WTC11 (cell line): ENCODE results near the gene SUGP2. TPM values are rescaled to one million over a fixed set of nuclear protein-coding genes. Genes with fewer than 3 reads are reported as not detected.

Source experiments
- ATAC-seq: fragments of 200-7000 bp; cut with Tn5 transposase; 2 replicates; pipeline ENCODE4 v1.10.0; 2021; ENCODE audit warnings: mild to moderate bottlenecking, moderate library complexity
- CTCF ChIA-PET: fragments of 300-600 bp; sonication (Branson Sonifier 250); formaldehyde crosslinking; loops from one replicate; lab custom pipeline; 2021; ENCODE audit warnings: antibody characterized with exemption; lab: Charles Lee
- POLR2A ChIA-PET: fragments of 350-600 bp; sonication (Branson Sonifier 250); formaldehyde crosslinking; loops from one replicate; lab custom pipeline; 2021; ENCODE audit warnings: antibody characterized with exemption; lab: Charles Lee
- DNase-seq: peaks from one replicate; pipeline ENCODE4 v3.0.0; 2021; ENCODE audit warnings: low spot score
- H3K27ac Mint-ChIP-seq: 2 replicates; pipeline ENCODE4 v1.8.0; 2021; ENCODE audit warnings: mixed read lengths
- H3K27me3 Mint-ChIP-seq: 2 replicates; pipeline ENCODE4 v1.8.0; 2021; ENCODE audit warnings: low read depth, mild to moderate bottlenecking, moderate library complexity, mixed read lengths
- H3K36me3 Mint-ChIP-seq: 2 replicates; pipeline ENCODE4 v1.8.0; 2021; ENCODE audit warnings: mixed read lengths
- H3K4me1 Mint-ChIP-seq: 2 replicates; pipeline ENCODE4 v1.8.0; 2022; ENCODE audit warnings: mixed read lengths
- H3K4me3 Mint-ChIP-seq: 2 replicates; pipeline ENCODE4 v1.8.0; 2021; ENCODE audit warnings: mild to moderate bottlenecking, moderate library complexity, mixed read lengths
- H3K9me3 Mint-ChIP-seq: 2 replicates; pipeline ENCODE4 v1.8.0; 2021; ENCODE audit warnings: mixed read lengths
- AR ChIP-seq: fragments of 250-450 bp; sonication (Bioruptor Pico); IDR thresholded peaks from 2 replicates; pipeline ENCODE4 v1.9.0; 2021; ENCODE audit warnings: mild to moderate bottlenecking
- CDX4 ChIP-seq: fragments of 250-450 bp; sonication (Bioruptor Pico); IDR thresholded peaks from 2 replicates; pipeline ENCODE4 v1.9.0; 2021; ENCODE audit warnings: moderate library complexity, mild to moderate bottlenecking, inconsistent platforms, borderline replicate concordance
- FOXK1 ChIP-seq: sonication (generic); formaldehyde crosslinking; IDR thresholded peaks from 2 replicates; pipeline ENCODE4 v1.8.0; 2022; ENCODE audit warnings: mild to moderate bottlenecking, moderate library complexity, missing genetic modification reagents
- HMGA2 ChIP-seq: fragments of 250-450 bp; sonication (Bioruptor Pico); IDR thresholded peaks from 2 replicates; pipeline ENCODE4 v1.4.0; 2021; ENCODE audit warnings: mild to moderate bottlenecking, moderate library complexity
- IRF2 ChIP-seq: sonication (generic); formaldehyde crosslinking; IDR thresholded peaks from 2 replicates; pipeline ENCODE4 v1.8.0; 2022; ENCODE audit warnings: low read depth, missing genetic modification reagents, borderline replicate concordance
- MLX ChIP-seq: sonication (generic); formaldehyde crosslinking; IDR thresholded peaks from 2 replicates; pipeline ENCODE4 v1.8.1; 2023; ENCODE audit warnings: mild to moderate bottlenecking, missing genetic modification reagents, moderate library complexity
- PRRX2 ChIP-seq: fragments of 250-450 bp; sonication (Bioruptor Pico); IDR thresholded peaks from 2 replicates; pipeline ENCODE4 v1.8.0; 2021; ENCODE audit warnings: mild to moderate bottlenecking
- RELA ChIP-seq: sonication (generic); formaldehyde crosslinking; IDR thresholded peaks from 2 replicates; pipeline ENCODE4 v1.8.1; 2022; ENCODE audit warnings: missing genetic modification reagents, mild to moderate bottlenecking, borderline replicate concordance
- SMAD4 ChIP-seq: sonication (generic); formaldehyde crosslinking; IDR thresholded peaks from 2 replicates; pipeline ENCODE4 v1.8.0; 2022; ENCODE audit warnings: mild to moderate bottlenecking, missing genetic modification reagents
- SP1 ChIP-seq: sonication (generic); formaldehyde crosslinking; conservative IDR thresholded peaks from 2 replicates; pipeline ENCODE4 v1.8.1; 2022; ENCODE audit warnings: missing genetic modification reagents
- TEAD1 ChIP-seq: sonication (generic); formaldehyde crosslinking; IDR thresholded peaks from 2 replicates; pipeline ENCODE4 v1.8.0; 2022; ENCODE audit warnings: mild to moderate bottlenecking, missing genetic modification reagents
- ZBTB21 ChIP-seq: sonication (generic); formaldehyde crosslinking; IDR thresholded peaks from 2 replicates; pipeline ENCODE4 v1.8.1; 2023; ENCODE audit warnings: mild to moderate bottlenecking, missing genetic modification reagents, borderline replicate concordance
- ZNF138 ChIP-seq: sonication (generic); formaldehyde crosslinking; conservative IDR thresholded peaks from 2 replicates; pipeline ENCODE4 v1.8.1; 2022; ENCODE audit warnings: mild to moderate bottlenecking, moderate library complexity, missing genetic modification reagents
- ZNF317 ChIP-seq: sonication (generic); formaldehyde crosslinking; IDR thresholded peaks from 2 replicates; pipeline ENCODE4 v1.8.1; 2023; ENCODE audit warnings: low read depth, mild to moderate bottlenecking, moderate library complexity, missing genetic modification reagents, borderline replicate concordance
- total RNA-seq: library from RNA; stranded (reverse); gene quantifications from 3 replicates; pipeline ENCODE4 v1.2.3, GENCODE V29; 2021
- TF ChIP-seq, protein P1 (sequence below): sonication (generic); formaldehyde crosslinking; conservative IDR thresholded peaks from 2 replicates; pipeline ENCODE4 v1.8.1; 2023; ENCODE audit warnings: mild to moderate bottlenecking, low read depth, missing genetic modification reagents, moderate library complexity
- TF ChIP-seq, protein P2 (sequence below): sonication (generic); formaldehyde crosslinking; IDR thresholded peaks from 2 replicates; pipeline ENCODE4 v1.8.0; 2022; ENCODE audit warnings: mild to moderate bottlenecking, missing genetic modification reagents
- TF ChIP-seq, protein P3 (sequence below): sonication (generic); formaldehyde crosslinking; conservative IDR thresholded peaks from 2 replicates; pipeline ENCODE4 v1.8.1; 2022; ENCODE audit warnings: mild to moderate bottlenecking, missing genetic modification reagents
- TF ChIP-seq, protein P4 (sequence below): sonication (generic); formaldehyde crosslinking; IDR thresholded peaks from 2 replicates; pipeline ENCODE4 v1.8.0; 2022; ENCODE audit warnings: missing genetic modification reagents

SUGP2 gene
- total RNA-seq, 1 experiment from 2014 or later, result 160 TPM

DNA sequence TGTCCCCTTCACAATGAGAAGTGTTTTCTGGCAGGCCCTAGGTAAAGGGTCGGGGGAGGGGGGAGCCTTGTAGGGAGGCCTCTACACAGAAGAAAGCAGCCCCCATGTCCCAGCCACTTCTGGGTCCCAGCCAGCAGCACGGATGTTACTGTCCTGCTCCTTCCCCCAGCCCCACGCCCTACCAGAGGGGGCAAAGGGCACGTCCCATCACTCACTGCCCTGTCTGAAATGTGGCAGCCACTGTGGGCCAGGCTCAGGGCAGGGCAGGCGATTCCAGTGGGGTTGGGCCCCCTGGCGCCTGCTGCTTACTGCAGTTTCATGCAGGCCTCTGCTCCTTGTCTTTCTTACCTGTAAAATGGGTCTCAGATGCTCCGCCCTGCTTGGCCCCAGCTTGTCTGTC, 24.4 kb upstream of the SUGP2 start:
- ATAC-seq, result no peak
- peaks cover 29% of the 10 kb centered on the region for H3K36me3 Mint-ChIP-seq
- CTCF ChIA-PET, result no interaction called here
- no peaks in the 10 kb centered on the region for H3K9me3 Mint-ChIP-seq
- TF ChIP-seq IRF2 (CRISPR knock-in tag), result no peak
- TF ChIP-seq, protein P1, sequence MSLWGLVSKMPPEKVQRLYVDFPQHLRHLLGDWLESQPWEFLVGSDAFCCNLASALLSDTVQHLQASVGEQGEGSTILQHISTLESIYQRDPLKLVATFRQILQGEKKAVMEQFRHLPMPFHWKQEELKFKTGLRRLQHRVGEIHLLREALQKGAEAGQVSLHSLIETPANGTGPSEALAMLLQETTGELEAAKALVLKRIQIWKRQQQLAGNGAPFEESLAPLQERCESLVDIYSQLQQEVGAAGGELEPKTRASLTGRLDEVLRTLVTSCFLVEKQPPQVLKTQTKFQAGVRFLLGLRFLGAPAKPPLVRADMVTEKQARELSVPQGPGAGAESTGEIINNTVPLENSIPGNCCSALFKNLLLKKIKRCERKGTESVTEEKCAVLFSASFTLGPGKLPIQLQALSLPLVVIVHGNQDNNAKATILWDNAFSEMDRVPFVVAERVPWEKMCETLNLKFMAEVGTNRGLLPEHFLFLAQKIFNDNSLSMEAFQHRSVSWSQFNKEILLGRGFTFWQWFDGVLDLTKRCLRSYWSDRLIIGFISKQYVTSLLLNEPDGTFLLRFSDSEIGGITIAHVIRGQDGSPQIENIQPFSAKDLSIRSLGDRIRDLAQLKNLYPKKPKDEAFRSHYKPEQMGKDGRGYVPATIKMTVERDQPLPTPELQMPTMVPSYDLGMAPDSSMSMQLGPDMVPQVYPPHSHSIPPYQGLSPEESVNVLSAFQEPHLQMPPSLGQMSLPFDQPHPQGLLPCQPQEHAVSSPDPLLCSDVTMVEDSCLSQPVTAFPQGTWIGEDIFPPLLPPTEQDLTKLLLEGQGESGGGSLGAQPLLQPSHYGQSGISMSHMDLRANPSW (CRISPR knock-in tag), result no peak
- TF ChIP-seq AR (CRISPR knock-in tag), result no peak
- no peak for TF ChIP-seq CDX4 (CRISPR knock-in tag)
- TF ChIP-seq, protein P2, sequence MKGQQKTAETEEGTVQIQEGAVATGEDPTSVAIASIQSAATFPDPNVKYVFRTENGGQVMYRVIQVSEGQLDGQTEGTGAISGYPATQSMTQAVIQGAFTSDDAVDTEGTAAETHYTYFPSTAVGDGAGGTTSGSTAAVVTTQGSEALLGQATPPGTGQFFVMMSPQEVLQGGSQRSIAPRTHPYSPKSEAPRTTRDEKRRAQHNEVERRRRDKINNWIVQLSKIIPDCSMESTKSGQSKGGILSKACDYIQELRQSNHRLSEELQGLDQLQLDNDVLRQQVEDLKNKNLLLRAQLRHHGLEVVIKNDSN (CRISPR knock-in tag), result no peak
- no peak for TF ChIP-seq SP1
- TF ChIP-seq, protein P3, sequence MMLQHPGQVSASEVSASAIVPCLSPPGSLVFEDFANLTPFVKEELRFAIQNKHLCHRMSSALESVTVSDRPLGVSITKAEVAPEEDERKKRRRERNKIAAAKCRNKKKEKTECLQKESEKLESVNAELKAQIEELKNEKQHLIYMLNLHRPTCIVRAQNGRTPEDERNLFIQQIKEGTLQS (CRISPR knock-in tag), result no peak
- peaks cover 2% of the 10 kb centered on the region for H3K4me1 Mint-ChIP-seq
- no peak overlapping the region for H3K27ac Mint-ChIP-seq
- no peak overlapping the region for H3K4me3 Mint-ChIP-seq
- peaks cover 12% of the 10 kb centered on the region for H3K27me3 Mint-ChIP-seq
- no peak for DNase-seq
- POLR2A ChIA-PET, result no interaction called here

DNA sequence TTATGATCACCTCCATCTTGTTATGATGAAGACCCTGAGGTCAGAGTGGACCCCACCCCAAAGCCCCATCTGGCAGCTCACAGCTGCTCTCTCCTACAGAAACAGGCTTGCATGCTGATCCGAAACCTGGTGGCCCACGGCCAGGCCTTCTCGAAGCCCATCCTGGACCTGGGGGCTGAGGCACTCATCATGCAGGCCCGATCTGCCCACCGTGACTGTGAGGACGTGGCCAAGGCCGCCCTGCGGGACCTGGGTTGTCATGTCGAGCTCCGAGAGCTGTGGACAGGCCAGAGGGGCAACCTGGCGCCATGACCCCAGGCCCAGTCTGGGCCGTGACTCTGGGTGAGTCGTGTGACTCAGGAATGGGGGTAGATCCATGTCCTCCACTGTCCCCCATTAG, 24.0 kb upstream of the SUGP2 start:
- POLR2A ChIA-PET, result no interaction called here

DNA sequence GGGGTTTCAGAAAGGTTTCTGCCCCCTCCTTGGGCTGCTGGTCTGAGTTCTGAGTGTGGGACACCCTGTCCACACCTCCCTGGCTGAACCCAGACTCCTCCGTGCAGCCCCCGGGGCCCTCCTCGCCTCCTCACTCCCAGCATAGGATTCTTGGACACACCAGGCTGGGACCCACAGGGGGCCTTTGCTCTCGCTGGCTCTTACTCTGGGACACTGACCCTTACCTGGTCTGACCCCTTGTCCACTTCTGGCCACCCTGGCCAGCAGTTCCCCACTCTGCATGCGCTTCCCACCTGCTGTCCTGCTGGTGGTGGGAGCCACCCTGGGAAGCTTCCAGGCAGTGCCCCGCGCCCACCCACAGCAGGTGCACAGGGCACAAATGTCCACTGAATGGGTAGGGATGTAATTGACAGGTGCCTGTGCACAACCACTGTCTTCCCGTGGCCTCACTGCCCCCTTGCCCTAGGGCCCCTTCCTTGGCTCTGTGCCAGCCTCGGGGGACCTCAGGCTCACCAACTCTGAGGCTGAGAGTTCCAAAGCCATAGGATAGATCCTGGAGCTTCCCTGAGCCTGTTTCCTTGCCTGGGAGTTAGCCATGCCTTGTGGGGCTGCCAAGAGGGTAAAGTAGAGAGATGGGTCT, 23.4 kb upstream of the SUGP2 start:
- Mint-ChIP-seq H3K27ac (no peak overlapping the region), H3K36me3 (peaks cover 33% of the 10 kb centered on the region), H3K4me1 (no peaks in the 10 kb centered on the region), H3K9me3 (no peaks in the 10 kb centered on the region), H3K4me3 (no peak overlapping the region), H3K27me3 (peaks cover 7% of the 10 kb centered on the region)
- DNase-seq, result no peak
- CTCF ChIA-PET, result no interaction called here
- no peak for ATAC-seq
- POLR2A ChIA-PET, result no interaction called here
- no peak for TF ChIP-seq ZNF138 (CRISPR knock-in tag)
- TF ChIP-seq AR (CRISPR knock-in tag), result no peak
- no peak for TF ChIP-seq FOXK1 (CRISPR knock-in tag)
- TF ChIP-seq, protein P4, sequence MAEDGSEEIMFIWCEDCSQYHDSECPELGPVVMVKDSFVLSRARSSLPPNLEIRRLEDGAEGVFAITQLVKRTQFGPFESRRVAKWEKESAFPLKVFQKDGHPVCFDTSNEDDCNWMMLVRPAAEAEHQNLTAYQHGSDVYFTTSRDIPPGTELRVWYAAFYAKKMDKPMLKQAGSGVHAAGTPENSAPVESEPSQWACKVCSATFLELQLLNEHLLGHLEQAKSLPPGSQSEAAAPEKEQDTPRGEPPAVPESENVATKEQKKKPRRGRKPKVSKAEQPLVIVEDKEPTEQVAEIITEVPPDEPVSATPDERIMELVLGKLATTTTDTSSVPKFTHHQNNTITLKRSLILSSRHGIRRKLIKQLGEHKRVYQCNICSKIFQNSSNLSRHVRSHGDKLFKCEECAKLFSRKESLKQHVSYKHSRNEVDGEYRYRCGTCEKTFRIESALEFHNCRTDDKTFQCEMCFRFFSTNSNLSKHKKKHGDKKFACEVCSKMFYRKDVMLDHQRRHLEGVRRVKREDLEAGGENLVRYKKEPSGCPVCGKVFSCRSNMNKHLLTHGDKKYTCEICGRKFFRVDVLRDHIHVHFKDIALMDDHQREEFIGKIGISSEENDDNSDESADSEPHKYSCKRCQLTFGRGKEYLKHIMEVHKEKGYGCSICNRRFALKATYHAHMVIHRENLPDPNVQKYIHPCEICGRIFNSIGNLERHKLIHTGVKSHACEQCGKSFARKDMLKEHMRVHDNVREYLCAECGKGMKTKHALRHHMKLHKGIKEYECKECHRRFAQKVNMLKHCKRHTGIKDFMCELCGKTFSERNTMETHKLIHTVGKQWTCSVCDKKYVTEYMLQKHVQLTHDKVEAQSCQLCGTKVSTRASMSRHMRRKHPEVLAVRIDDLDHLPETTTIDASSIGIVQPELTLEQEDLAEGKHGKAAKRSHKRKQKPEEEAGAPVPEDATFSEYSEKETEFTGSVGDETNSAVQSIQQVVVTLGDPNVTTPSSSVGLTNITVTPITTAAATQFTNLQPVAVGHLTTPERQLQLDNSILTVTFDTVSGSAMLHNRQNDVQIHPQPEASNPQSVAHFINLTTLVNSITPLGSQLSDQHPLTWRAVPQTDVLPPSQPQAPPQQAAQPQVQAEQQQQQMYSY, result no peak
- no peak for TF ChIP-seq ZBTB21
- no peak for TF ChIP-seq TEAD1
- TF ChIP-seq MLX (CRISPR knock-in tag), result no peak
- TF ChIP-seq SMAD4 (CRISPR knock-in tag), result no peak
- TF ChIP-seq RELA (CRISPR knock-in tag), result no peak

More for the DNA sequence above, 24.0 kb upstream of the SUGP2 start:
- DNase-seq, result no peak
- CTCF ChIA-PET, result no interaction called here
- Mint-ChIP-seq H3K27ac (no peak overlapping the region), H3K4me1 (no peaks in the 10 kb centered on the region), H3K9me3 (no peaks in the 10 kb centered on the region), H3K27me3 (peaks cover 8% of the 10 kb centered on the region), H3K4me3 (no peak overlapping the region), H3K36me3 (peaks cover 31% of the 10 kb centered on the region)
- no peak for TF ChIP-seq TEAD1
- no peak for TF ChIP-seq PRRX2 (CRISPR knock-in tag)
- TF ChIP-seq ZNF317, result no peak
- no peak for TF ChIP-seq HMGA2 (CRISPR knock-in tag)
- ATAC-seq, result no peak
